Neural cell (in vitro differentiated cells): ENCODE measurements around the gene SEC31A. TPM values are rescaled to one million over a fixed set of nuclear protein-coding genes. Genes with fewer than 3 reads are reported as not detected.

Experiments used
- H2AFZ ChIP-seq: fragments of 200-600, 300-800 bp; sonication (generic), shearing (Covaris generic); 2 replicates; pipeline ENCODE4 v1.6.0; 2014; ENCODE audit warnings: low read depth, mild to moderate bottlenecking, antibody characterized with exemption, low read length, moderate library complexity
- H3F3A ChIP-seq: fragments of 200-600 bp; shearing (Covaris generic); 2 replicates; pipeline ENCODE4 v1.6.1; 2016; ENCODE audit warnings: mild to moderate bottlenecking, moderate library complexity, mixed read lengths, antibody characterized with exemption, low read length; ENCODE audit not compliant: insufficient read depth, poor library complexity, severe bottlenecking
- H3K27ac ChIP-seq: fragments of 200-600, 300-800 bp; sonication (generic), shearing (Covaris generic); 2 replicates; pipeline ENCODE4 v1.5.1; 2014; ENCODE audit warnings: mild to moderate bottlenecking, low read length, moderate library complexity
- H3K27me3 ChIP-seq: fragments of 300-800, 200-600 bp; sonication (generic), shearing (Covaris generic); 2 replicates; pipeline ENCODE4 v1.6.0; 2014; ENCODE audit warnings: mild to moderate bottlenecking, low read depth, low read length, moderate library complexity; ENCODE audit not compliant: insufficient read depth
- H3K36me3 ChIP-seq: fragments of 300-800, 200-600 bp; sonication (generic), shearing (Covaris generic); 2 replicates; pipeline ENCODE4 v1.5.1; 2014; ENCODE audit warnings: mild to moderate bottlenecking, antibody characterized with exemption, low read length, moderate library complexity; ENCODE audit not compliant: insufficient read depth
- H3K4me2 ChIP-seq: fragments of 300-800, 200-600 bp; sonication (generic), shearing (Covaris generic); 2 replicates; pipeline ENCODE4 v1.6.0; 2014; ENCODE audit warnings: mild to moderate bottlenecking, low read length
- H3K4me3 ChIP-seq: fragments of 300-800, 200-600 bp; sonication (generic), shearing (Covaris generic); 2 replicates; pipeline ENCODE4 v1.5.1; 2014; ENCODE audit warnings: mild to moderate bottlenecking, low read length, moderate library complexity
- H3K79me2 ChIP-seq: fragments of 200-600 bp; shearing (Covaris generic); replicated peaks from 2 replicates; pipeline ENCODE4 v1.6.0; 2014; ENCODE audit warnings: mild to moderate bottlenecking, low read length, moderate library complexity; ENCODE audit not compliant: insufficient read depth
- H3K9ac ChIP-seq: fragments of 300-800, 200-600 bp; sonication (generic), shearing (Covaris generic); 2 replicates; pipeline ENCODE4 v1.6.1; 2016; ENCODE audit warnings: mild to moderate bottlenecking, low read length, mixed read lengths
- H3K9me2 ChIP-seq: fragments of 200-600 bp; shearing (Covaris generic); 2 replicates; pipeline ENCODE4 v1.6.1; 2016; ENCODE audit warnings: mild to moderate bottlenecking, low read length, mixed read lengths; ENCODE audit not compliant: insufficient read depth
- H3K9me3 ChIP-seq: fragments of 200-600, 300-800 bp; sonication (generic), shearing (Covaris generic); 2 replicates; pipeline ENCODE4 v1.6.1; 2016; ENCODE audit warnings: mild to moderate bottlenecking, mixed run types, low read length, moderate library complexity, mixed read lengths
- H4K20me1 ChIP-seq: fragments of 200-600 bp; shearing (Covaris generic); 2 replicates; pipeline ENCODE4 v1.6.1; 2016; ENCODE audit warnings: mild to moderate bottlenecking, mixed run types; ENCODE audit not compliant: insufficient read depth
- EP300 ChIP-seq: fragments of 450-650 bp; conservative IDR thresholded peaks from 2 replicates; pipeline ENCODE4 v1.6.1; 2014; ENCODE audit warnings: antibody characterized with exemption, mild to moderate bottlenecking, moderate library complexity; ENCODE audit not compliant: poor library complexity, severe bottlenecking
- EZH2 ChIP-seq: fragments of 200-600, 300-800 bp; shearing (Covaris generic), sonication (generic); IDR thresholded peaks from 2 replicates; pipeline ENCODE4 v1.6.1; 2014; ENCODE audit warnings: antibody characterized with exemption, low read length, borderline replicate concordance, mild to moderate bottlenecking; ENCODE audit not compliant: insufficient read depth, poor library complexity, severe bottlenecking
- MXI1 ChIP-seq: fragments of 450-650 bp; conservative IDR thresholded peaks from 2 replicates; pipeline ENCODE4 v1.6.1; 2014; ENCODE audit warnings: antibody characterized with exemption, mild to moderate bottlenecking; ENCODE audit not compliant: poor library complexity, severe bottlenecking
- POLR2AphosphoS5 ChIP-seq: IDR thresholded peaks from 2 replicates; pipeline ENCODE4 v1.6.1; 2012
- RAD21 ChIP-seq: fragments of 450-650 bp; conservative IDR thresholded peaks from 2 replicates; pipeline ENCODE4 v1.6.1; 2014; ENCODE audit warnings: antibody characterized with exemption, mild to moderate bottlenecking, moderate library complexity
- SMC3 ChIP-seq: fragments of 450-650 bp; conservative IDR thresholded peaks from 2 replicates; pipeline ENCODE4 v1.6.1; 2014; ENCODE audit warnings: antibody characterized with exemption, mild to moderate bottlenecking, moderate library complexity; ENCODE audit not compliant: poor library complexity
- TAF1 ChIP-seq: IDR thresholded peaks from 2 replicates; pipeline ENCODE4 v1.6.1; 2012; ENCODE audit warnings: low read depth
- polyA plus RNA-seq: library from polyadenylated mRNA; depleted of rRNA; stranded (reverse); fragments of >200 nt; gene quantifications from 2 replicates; pipeline ENCODE4 v1.2.3, GENCODE V29; 2014
- TF ChIP-seq, protein P1 (sequence below): fragments of 450-650 bp; IDR thresholded peaks from 2 replicates; pipeline ENCODE4 v1.5.1; 2014; ENCODE audit warnings: antibody characterized with exemption, mild to moderate bottlenecking, moderate library complexity; ENCODE audit not compliant: poor library complexity, severe bottlenecking
- TF ChIP-seq, protein P2 (sequence below): IDR thresholded peaks from 2 replicates; pipeline ENCODE4 v1.6.1; 2012; ENCODE audit warnings: borderline replicate concordance

Gene SEC31A
- polyA plus RNA-seq, 1 donor from 2014 or later = 139 TPM

DNA sequence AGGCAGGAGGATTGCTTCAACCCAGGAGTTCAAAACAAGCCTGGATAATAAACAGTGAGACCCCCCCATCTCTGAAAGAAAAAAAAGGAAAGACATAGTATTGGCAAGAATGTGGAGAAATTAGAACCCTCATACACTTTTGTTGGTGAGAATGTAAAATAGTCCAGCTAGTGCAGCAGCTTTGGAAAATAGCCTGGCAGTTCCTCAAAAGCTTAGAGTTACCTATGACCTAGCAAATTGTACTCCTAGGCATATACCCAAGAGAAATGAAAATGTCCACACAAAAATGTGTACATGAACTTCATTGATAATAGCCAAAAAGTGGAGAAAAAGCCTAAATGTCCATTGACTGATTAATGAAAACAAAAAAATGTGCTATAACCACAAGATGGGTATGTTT is 30.8 kb upstream of the SEC31A start:
- Histone ChIP-seq H3K9ac (no peak overlapping the region), H3K9me2 (no peaks in the 10 kb centered on the region), H3K4me3 (no peak overlapping the region), H3K27me3 (no peaks in the 10 kb centered on the region), H3K79me2 (no peaks in the 10 kb centered on the region), H3K27ac (no peak overlapping the region), H4K20me1 (no peaks in the 10 kb centered on the region), H3K4me2 (no peak overlapping the region), H3K9me3 (no peaks in the 10 kb centered on the region), H2AFZ (no peak overlapping the region), H3K36me3 (no peaks in the 10 kb centered on the region), H3F3A (no peaks in the 10 kb centered on the region)
- no peak for TF ChIP-seq MXI1
- no peak for TF ChIP-seq RAD21
- no peak for TF ChIP-seq TAF1
- TF ChIP-seq, protein P1, sequence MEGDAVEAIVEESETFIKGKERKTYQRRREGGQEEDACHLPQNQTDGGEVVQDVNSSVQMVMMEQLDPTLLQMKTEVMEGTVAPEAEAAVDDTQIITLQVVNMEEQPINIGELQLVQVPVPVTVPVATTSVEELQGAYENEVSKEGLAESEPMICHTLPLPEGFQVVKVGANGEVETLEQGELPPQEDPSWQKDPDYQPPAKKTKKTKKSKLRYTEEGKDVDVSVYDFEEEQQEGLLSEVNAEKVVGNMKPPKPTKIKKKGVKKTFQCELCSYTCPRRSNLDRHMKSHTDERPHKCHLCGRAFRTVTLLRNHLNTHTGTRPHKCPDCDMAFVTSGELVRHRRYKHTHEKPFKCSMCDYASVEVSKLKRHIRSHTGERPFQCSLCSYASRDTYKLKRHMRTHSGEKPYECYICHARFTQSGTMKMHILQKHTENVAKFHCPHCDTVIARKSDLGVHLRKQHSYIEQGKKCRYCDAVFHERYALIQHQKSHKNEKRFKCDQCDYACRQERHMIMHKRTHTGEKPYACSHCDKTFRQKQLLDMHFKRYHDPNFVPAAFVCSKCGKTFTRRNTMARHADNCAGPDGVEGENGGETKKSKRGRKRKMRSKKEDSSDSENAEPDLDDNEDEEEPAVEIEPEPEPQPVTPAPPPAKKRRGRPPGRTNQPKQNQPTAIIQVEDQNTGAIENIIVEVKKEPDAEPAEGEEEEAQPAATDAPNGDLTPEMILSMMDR = no peak
- TF ChIP-seq, protein P2, sequence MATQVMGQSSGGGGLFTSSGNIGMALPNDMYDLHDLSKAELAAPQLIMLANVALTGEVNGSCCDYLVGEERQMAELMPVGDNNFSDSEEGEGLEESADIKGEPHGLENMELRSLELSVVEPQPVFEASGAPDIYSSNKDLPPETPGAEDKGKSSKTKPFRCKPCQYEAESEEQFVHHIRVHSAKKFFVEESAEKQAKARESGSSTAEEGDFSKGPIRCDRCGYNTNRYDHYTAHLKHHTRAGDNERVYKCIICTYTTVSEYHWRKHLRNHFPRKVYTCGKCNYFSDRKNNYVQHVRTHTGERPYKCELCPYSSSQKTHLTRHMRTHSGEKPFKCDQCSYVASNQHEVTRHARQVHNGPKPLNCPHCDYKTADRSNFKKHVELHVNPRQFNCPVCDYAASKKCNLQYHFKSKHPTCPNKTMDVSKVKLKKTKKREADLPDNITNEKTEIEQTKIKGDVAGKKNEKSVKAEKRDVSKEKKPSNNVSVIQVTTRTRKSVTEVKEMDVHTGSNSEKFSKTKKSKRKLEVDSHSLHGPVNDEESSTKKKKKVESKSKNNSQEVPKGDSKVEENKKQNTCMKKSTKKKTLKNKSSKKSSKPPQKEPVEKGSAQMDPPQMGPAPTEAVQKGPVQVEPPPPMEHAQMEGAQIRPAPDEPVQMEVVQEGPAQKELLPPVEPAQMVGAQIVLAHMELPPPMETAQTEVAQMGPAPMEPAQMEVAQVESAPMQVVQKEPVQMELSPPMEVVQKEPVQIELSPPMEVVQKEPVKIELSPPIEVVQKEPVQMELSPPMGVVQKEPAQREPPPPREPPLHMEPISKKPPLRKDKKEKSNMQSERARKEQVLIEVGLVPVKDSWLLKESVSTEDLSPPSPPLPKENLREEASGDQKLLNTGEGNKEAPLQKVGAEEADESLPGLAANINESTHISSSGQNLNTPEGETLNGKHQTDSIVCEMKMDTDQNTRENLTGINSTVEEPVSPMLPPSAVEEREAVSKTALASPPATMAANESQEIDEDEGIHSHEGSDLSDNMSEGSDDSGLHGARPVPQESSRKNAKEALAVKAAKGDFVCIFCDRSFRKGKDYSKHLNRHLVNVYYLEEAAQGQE = no peak
- TF ChIP-seq EZH2 = no peak
- no peak for TF ChIP-seq EP300
- no peak for TF ChIP-seq POLR2AphosphoS5
- TF ChIP-seq SMC3 = no peak

GRCh38 chr4:82919386-82919785 is 28.4 kb upstream of the SEC31A start:
- no peaks in the 10 kb centered on the region for H4K20me1 ChIP-seq
- H3K9me3 ChIP-seq = no peaks in the 10 kb centered on the region
- H3F3A ChIP-seq = no peaks in the 10 kb centered on the region
- no peaks in the 10 kb centered on the region for H3K79me2 ChIP-seq
- no peak overlapping the region for H3K4me3 ChIP-seq
- no peak for TF ChIP-seq EP300
- TF ChIP-seq MXI1 = no peak
- TF ChIP-seq POLR2AphosphoS5 = no peak
- TF ChIP-seq EZH2 = no peak
- no peak for TF ChIP-seq RAD21
- TF ChIP-seq, protein P1 = no peak
- no peak for TF ChIP-seq TAF1
- TF ChIP-seq, protein P2 = no peak
- no peak for TF ChIP-seq SMC3
- H2AFZ ChIP-seq = no peak overlapping the region
- no peak overlapping the region for H3K4me2 ChIP-seq
- no peak overlapping the region for H3K27ac ChIP-seq
- no peaks in the 10 kb centered on the region for H3K36me3 ChIP-seq
- no peak overlapping the region for H3K9ac ChIP-seq
- no peaks in the 10 kb centered on the region for H3K27me3 ChIP-seq
- H3K9me2 ChIP-seq = no peaks in the 10 kb centered on the region
